Measurements from ENCODE around the gene SERPINC1. TPM values are rescaled to one million over a fixed set of nuclear protein-coding genes. Genes with fewer than 3 reads are reported as not detected.
A peak's percentile ranks its signal among the peaks of the same experiment; 100 is the strongest.
"Not testable (repeated sequence)": the region's sequence is repeated elsewhere in the genome, so short reads cannot be mapped to it uniquely, and the experiment has no call there.

SERPINC1 gene
- total RNA-seq, 1 donor from 2014 or later = not detected

GRCh38 chr1:173886746-173887611 is 30.1 kb downstream of the SERPINC1 start:
- Mint-ChIP-seq H3K4me3 (ENCODE audit: low read depth) (no peak overlapping the region), H3K36me3 (ENCODE audit: low read depth) (peaks cover 27% of the 10 kb centered on the region), H3K27ac (no peak overlapping the region), H3K9me3 (no peaks in the 10 kb centered on the region), H3K27me3 (ENCODE audit: low read depth) (no peaks in the 10 kb centered on the region), H3K4me1 (ENCODE audit: low read depth) (peaks cover 11% of the 10 kb centered on the region)
- DNase-seq (ENCODE audit: low spot score) = no peak
- intact Hi-C loops (cut with micrococcal nuclease) = no loop called here

GRCh38 chr1:173884701-173885100 is 32.4 kb downstream of the SERPINC1 start:
- H3K36me3 Mint-ChIP-seq (ENCODE audit: low read depth) = peaks cover 28% of the 10 kb centered on the region
- intact Hi-C loops (cut with micrococcal nuclease) = no loop called here

GRCh38 chr1:173881117-173881516 is 36.0 kb downstream of the SERPINC1 start:
- H3K36me3 Mint-ChIP-seq (ENCODE audit: low read depth) = peaks cover 25% of the 10 kb centered on the region
- DNase-seq (ENCODE audit: low spot score); H3K4me3 Mint-ChIP-seq (ENCODE audit: low read depth); intact Hi-C loops (cut with micrococcal nuclease); H3K27ac Mint-ChIP-seq; H3K4me1 Mint-ChIP-seq (ENCODE audit: low read depth); H3K9me3 Mint-ChIP-seq; H3K27me3 Mint-ChIP-seq (ENCODE audit: low read depth): not testable (repeated sequence)

More at GRCh38 chr1:173884701-173885100, 32.4 kb downstream of the SERPINC1 start:
- Mint-ChIP-seq H3K4me3 (ENCODE audit: low read depth) (no peak overlapping the region), H3K27me3 (ENCODE audit: low read depth) (no peaks in the 10 kb centered on the region), H3K27ac (no peak overlapping the region), H3K4me1 (ENCODE audit: low read depth) (peaks cover 11% of the 10 kb centered on the region), H3K9me3 (no peaks in the 10 kb centered on the region)
- no peak for DNase-seq (ENCODE audit: low spot score)

GRCh38 chr1:173878251-173878650 is 38.9 kb downstream of the SERPINC1 start:
- H3K9me3 Mint-ChIP-seq = no peaks in the 10 kb centered on the region
- H3K27me3 Mint-ChIP-seq (ENCODE audit: low read depth) = no peaks in the 10 kb centered on the region
- H3K4me1 Mint-ChIP-seq (ENCODE audit: low read depth) = no peaks in the 10 kb centered on the region
- no peak for DNase-seq (ENCODE audit: low spot score)
- no peak overlapping the region for H3K27ac Mint-ChIP-seq
- no peak overlapping the region for H3K4me3 Mint-ChIP-seq (ENCODE audit: low read depth)
- intact Hi-C loops (cut with micrococcal nuclease) = no loop called here
- H3K36me3 Mint-ChIP-seq (ENCODE audit: low read depth) = peaks cover 35% of the 10 kb centered on the region

GRCh38 chr1:173876732-173877131 is 40.4 kb downstream of the SERPINC1 start:
- Mint-ChIP-seq H3K9me3 (no peaks in the 10 kb centered on the region), H3K27me3 (ENCODE audit: low read depth) (no peaks in the 10 kb centered on the region), H3K4me1 (ENCODE audit: low read depth) (peaks cover 2% of the 10 kb centered on the region), H3K27ac (no peak overlapping the region), H3K36me3 (ENCODE audit: low read depth) (peaks cover 39% of the 10 kb centered on the region), H3K4me3 (ENCODE audit: low read depth) (no peak overlapping the region)
- intact Hi-C loops (cut with micrococcal nuclease) = no loop called here
- no peak for DNase-seq (ENCODE audit: low spot score)

GRCh38 chr1:173871500-173871899 is 45.6 kb downstream of the SERPINC1 start:
- Mint-ChIP-seq H3K4me3 (ENCODE audit: low read depth) (peak overlapping the region; percentile 18), H3K4me1 (ENCODE audit: low read depth) (peaks cover 27% of the 10 kb centered on the region), H3K27ac (peak overlapping the region; percentile 87), H3K36me3 (ENCODE audit: low read depth) (peaks cover 52% of the 10 kb centered on the region), H3K27me3 (ENCODE audit: low read depth) (no peaks in the 10 kb centered on the region), H3K9me3 (no peaks in the 10 kb centered on the region)
- intact Hi-C loops (cut with micrococcal nuclease) = no loop called here
- no peak for DNase-seq (ENCODE audit: low spot score)

- Mint-ChIP-seq H3K4me1 (ENCODE audit: low read depth) (peaks cover 32% of the 10 kb centered on the region), H3K27ac (peak overlapping the region; percentile 87)
Measured at GRCh38 chr1:173871091-173871490, 46.0 kb downstream of the SERPINC1 start.

GRCh38 chr1:173870252-173871075 is 46.7 kb downstream of the SERPINC1 start:
- Mint-ChIP-seq H3K9me3 (no peaks in the 10 kb centered on the region), H3K4me3 (ENCODE audit: low read depth) (peak overlapping the region; percentile 63), H3K27ac (peak overlapping the region; percentile 87), H3K4me1 (ENCODE audit: low read depth) (peaks cover 34% of the 10 kb centered on the region), H3K27me3 (ENCODE audit: low read depth) (no peaks in the 10 kb centered on the region), H3K36me3 (ENCODE audit: low read depth) (peaks cover 56% of the 10 kb centered on the region)
- peak; percentile 37 for DNase-seq (ENCODE audit: low spot score)
- intact Hi-C loops (cut with micrococcal nuclease) = no loop called here

More at GRCh38 chr1:173871091-173871490, 46.0 kb downstream of the SERPINC1 start:
- intact Hi-C loops (cut with micrococcal nuclease) = no loop called here
- no peak overlapping the region for H3K4me3 Mint-ChIP-seq (ENCODE audit: low read depth)
- DNase-seq (ENCODE audit: low spot score) = no peak
- H3K36me3 Mint-ChIP-seq (ENCODE audit: low read depth) = peaks cover 55% of the 10 kb centered on the region
- no peaks in the 10 kb centered on the region for H3K27me3 Mint-ChIP-seq (ENCODE audit: low read depth)
- no peaks in the 10 kb centered on the region for H3K9me3 Mint-ChIP-seq

GRCh38 chr1:173869021-173869359 is 48.1 kb downstream of the SERPINC1 start:
- DNase-seq (ENCODE audit: low spot score) = no peak
- H3K4me1 Mint-ChIP-seq (ENCODE audit: low read depth) = peaks cover 47% of the 10 kb centered on the region
- peaks cover 65% of the 10 kb centered on the region for H3K36me3 Mint-ChIP-seq (ENCODE audit: low read depth)
- peak overlapping the region; percentile 98 for H3K4me3 Mint-ChIP-seq (ENCODE audit: low read depth)
- intact Hi-C loops (cut with micrococcal nuclease) = loop anchor here (2.0 to 10.0 kb wide), 9 partner anchors 83 to 1336 kb away; partner anchors contain the start of genes CACYBP, PRDX6, RABGAP1L and RC3H1
- no peaks in the 10 kb centered on the region for H3K27me3 Mint-ChIP-seq (ENCODE audit: low read depth)
- no peaks in the 10 kb centered on the region for H3K9me3 Mint-ChIP-seq
- H3K27ac Mint-ChIP-seq = peak overlapping the region; percentile 89

- intact Hi-C loops (cut with micrococcal nuclease) = loop anchor here (2.0 to 10.0 kb wide), 9 partner anchors 84 to 1336 kb away; partner anchors contain the start of genes CACYBP, PRDX6, RABGAP1L and RC3H1
- H3K4me3 Mint-ChIP-seq (ENCODE audit: low read depth) = peak within 1 kb of the TSS; percentile 98
- no peaks in the 10 kb centered on the region for H3K27me3 Mint-ChIP-seq (ENCODE audit: low read depth)
- DNase-seq (ENCODE audit: low spot score) = peak; percentile 95
- H3K27ac Mint-ChIP-seq = peak within 1 kb of the TSS; percentile 96
- H3K36me3 Mint-ChIP-seq (ENCODE audit: low read depth) = peaks cover 68% of the 10 kb centered on the region
- H3K4me1 Mint-ChIP-seq (ENCODE audit: low read depth) = peaks cover 49% of the 10 kb centered on the region
- H3K9me3 Mint-ChIP-seq = no peaks in the 10 kb centered on the region
Measured at GRCh38 chr1:173868266-173869020, 48.7 kb downstream of the SERPINC1 start, which contains the start of gene ZBTB37. ZBTB37 (plus strand) TSS chr1:173868380; CDS start chr1:173870226, 1,846 bp downstream.

- Mint-ChIP-seq H3K4me3 (ENCODE audit: low read depth) (peak within 1 kb of the TSS; percentile 98), H3K9me3 (no peaks in the 10 kb centered on the region), H3K4me1 (ENCODE audit: low read depth) (peaks cover 49% of the 10 kb centered on the region), H3K27ac (peak within 1 kb of the TSS; percentile 96), H3K27me3 (ENCODE audit: low read depth) (no peaks in the 10 kb centered on the region), H3K36me3 (ENCODE audit: low read depth) (peaks cover 71% of the 10 kb centered on the region)
- peak; percentile 99 for DNase-seq (ENCODE audit: low spot score)
- intact Hi-C loops (cut with micrococcal nuclease) = loop anchor here (1.0 to 10.0 kb wide), 10 partner anchors 44 to 1335 kb away; partner anchors contain the start of genes CACYBP, CENPL, DARS2 and PRDX6
Measured at GRCh38 chr1:173867753-173868265, 49.3 kb downstream of the SERPINC1 start, which contains the start of gene GAS5. GAS5 (minus strand) TSS chr1:173867989.

All from activated T-helper 2 cell treated with anti-CD3 and anti-CD28 coated beads, Interferon-gamma antibody, Interleukin-2, Interleukin-4, amounts not matched to agents 10 μg/mL and 5 μg/mL and 100 μg/mL, durations not matched to agents 14 hours and 24 hours and 36 hours (primary cell).